ENCODE measurements around the gene ZBTB17. TPM values are rescaled to one million over a fixed set of nuclear protein-coding genes. Genes with fewer than 3 reads are reported as not detected.

The ZBTB17 gene
- total RNA-seq, 1 experiment from 2014 or later = 44.2 TPM

GRCh38 chr1:15958793-15959192 lies 17.1 kb downstream of the ZBTB17 start:
- peaks cover 9% of the 10 kb centered on the region for H3K4me1 ChIP-seq (ENCODE audit: insufficient read depth, low read length)
- no peak overlapping the region for H3K4me3 ChIP-seq (ENCODE audit: low read length)
- peaks cover 75% of the 10 kb centered on the region for H3K79me2 ChIP-seq (ENCODE audit: low read length)
- no TSS peak for BruUV-seq (replicated peaks)
- no peak overlapping the region for H2AFZ ChIP-seq (ENCODE audit: low read length)
- no peak overlapping the region for H3K9ac ChIP-seq (ENCODE audit: low read length)
- POLR2A ChIA-PET (ENCODE audit: unreplicated experiment) = no interaction called here
- DNase-seq = no peak
- ATAC-seq = no peak
- H4K20me1 ChIP-seq (ENCODE audit: low read length) = no peaks in the 10 kb centered on the region; the same call in 1 of the 2 replicates
- TF ChIP-seq EZH2phosphoT487 (IDR thresholded peaks at IDR 0.05; ENCODE audit: borderline replicate concordance, low read length) (no peak), EZH2 (IDR thresholded peaks at IDR 0.05; ENCODE audit: low read length, unreplicated experiment) (no peak), CTCF (conservative IDR thresholded peaks at IDR 0.05; ENCODE audit: low read depth, low read length) (0 out of 2 replicates have a peak, but pooled peaks have one; percentile 22)
- intact Hi-C loops (cut with micrococcal nuclease) = no loop called here
- CTCF ChIA-PET = no interaction called here
- no peaks in the 10 kb centered on the region for H3K27me3 ChIP-seq (ENCODE audit: low read length)
- no peak overlapping the region for H3K4me2 ChIP-seq (ENCODE audit: low read length)
- no peaks in the 10 kb centered on the region for H3K9me3 ChIP-seq (ENCODE audit: low read length)
- H3K9me2 ChIP-seq (replicated peaks; ENCODE audit: low read length) = no peaks in the 10 kb centered on the region
- H3K36me3 ChIP-seq (ENCODE audit: low read depth, low read length) = no peaks in the 10 kb centered on the region; the same call in 1 of the 2 replicates
- no peaks in the 10 kb centered on the region for H3F3A ChIP-seq (ENCODE audit: low read length, unreplicated experiment)
- no peak overlapping the region for H3K27ac ChIP-seq (ENCODE audit: low read length)

GRCh38 chr1:15958111-15958510 lies 17.8 kb downstream of the ZBTB17 start:
- H3K9ac ChIP-seq (ENCODE audit: low read length) = no peak overlapping the region
- no peak overlapping the region for H3K4me2 ChIP-seq (ENCODE audit: low read length)
- H4K20me1 ChIP-seq (ENCODE audit: low read length) = no peaks in the 10 kb centered on the region; the same call in 1 of the 2 replicates
- H3F3A ChIP-seq (ENCODE audit: low read length, unreplicated experiment) = no peaks in the 10 kb centered on the region
- no peak for ATAC-seq
- peaks cover 78% of the 10 kb centered on the region for H3K79me2 ChIP-seq (ENCODE audit: low read length)
- H3K27me3 ChIP-seq (ENCODE audit: low read length) = no peaks in the 10 kb centered on the region
- intact Hi-C loops (cut with micrococcal nuclease) = no loop called here
- no peak overlapping the region for H3K4me3 ChIP-seq (ENCODE audit: low read length)
- H3K27ac ChIP-seq (ENCODE audit: low read length) = no peak overlapping the region
- peaks cover 13% of the 10 kb centered on the region for H3K4me1 ChIP-seq (ENCODE audit: insufficient read depth, low read length)
- H3K9me3 ChIP-seq (ENCODE audit: low read length) = no peaks in the 10 kb centered on the region
- TF ChIP-seq EZH2phosphoT487 (IDR thresholded peaks at IDR 0.05; ENCODE audit: borderline replicate concordance, low read length) (no peak), CTCF (conservative IDR thresholded peaks at IDR 0.05; ENCODE audit: low read depth, low read length) (no peak), EZH2 (IDR thresholded peaks at IDR 0.05; ENCODE audit: low read length, unreplicated experiment) (no peak)
- BruUV-seq (replicated peaks) = no TSS peak
- no peak for DNase-seq
- no peaks in the 10 kb centered on the region for H3K9me2 ChIP-seq (replicated peaks; ENCODE audit: low read length)
- ChIA-PET POLR2A (ENCODE audit: unreplicated experiment) (no interaction called here), CTCF (no interaction called here)
- H3K36me3 ChIP-seq (ENCODE audit: low read depth, low read length) = no peaks in the 10 kb centered on the region; the same call in 1 of the 2 replicates
- H2AFZ ChIP-seq (ENCODE audit: low read length) = no peak overlapping the region

GRCh38 chr1:15957221-15958095 lies 18.4 kb downstream of the ZBTB17 start:
- Histone ChIP-seq H3K4me3 (ENCODE audit: low read length) (no peak overlapping the region), H3K27ac (ENCODE audit: low read length) (no peak overlapping the region), H3K36me3 (ENCODE audit: low read depth, low read length) (no peaks in the 10 kb centered on the region; the same call in 1 of the 2 replicates), H3K9ac (ENCODE audit: low read length) (no peak overlapping the region), H3K27me3 (ENCODE audit: low read length) (no peaks in the 10 kb centered on the region), H3F3A (ENCODE audit: low read length, unreplicated experiment) (no peaks in the 10 kb centered on the region), H3K9me3 (ENCODE audit: low read length) (no peaks in the 10 kb centered on the region), H2AFZ (ENCODE audit: low read length) (no peak overlapping the region), H3K4me2 (ENCODE audit: low read length) (no peak overlapping the region), H3K9me2 (replicated peaks; ENCODE audit: low read length) (no peaks in the 10 kb centered on the region), H3K4me1 (ENCODE audit: insufficient read depth, low read length) (peaks cover 19% of the 10 kb centered on the region), H3K79me2 (ENCODE audit: low read length) (peaks cover 74% of the 10 kb centered on the region), H4K20me1 (ENCODE audit: low read length) (no peaks in the 10 kb centered on the region; the same call in 1 of the 2 replicates)
- no peak for DNase-seq
- intact Hi-C loops (cut with micrococcal nuclease) = no loop called here
- no peak for ATAC-seq
- BruUV-seq (replicated peaks) = no TSS peak
- POLR2A ChIA-PET (ENCODE audit: unreplicated experiment) = no interaction called here
- TF ChIP-seq EZH2phosphoT487 (IDR thresholded peaks at IDR 0.05; ENCODE audit: borderline replicate concordance, low read length) = no peak
- no peak for TF ChIP-seq EZH2 (IDR thresholded peaks at IDR 0.05; ENCODE audit: low read length, unreplicated experiment)
- no peak for TF ChIP-seq CTCF (conservative IDR thresholded peaks at IDR 0.05; ENCODE audit: low read depth, low read length)
- CTCF ChIA-PET = interaction anchor here (0.6 kb wide), 1 partner anchor 71 kb away, joined by 4 read pairs; no protein-coding TSS in a partner anchor

Measured in PC-3 (cell line).